Posterior cingulate gyrus (tissue), 11 donors: ENCODE measurements around the gene ACKR3.

Experiments used
- DNase-seq, 10 donors: peaks; one replicate each; pipeline versions ENCODE4 v3.0.0 to v3.0.0-alpha.2; 2020 to 2021; ENCODE audit warnings: mixed read lengths in 3 of 10
- intact Hi-C: fragments of 100-400 bp; cut with DNase I; formaldehyde crosslinking; loops from one replicate; pipeline ENCODE4 v1.15.1; 2023

ACKR3 gene

GRCh38 chr2:236625156-236625690 lies 55.6 kb downstream of the ACKR3 start:
- intact Hi-C loops: no loop called here
- DNase-seq: peak in 1 of 10 donors; percentile 9

GRCh38 chr2:236626391-236627150 lies 56.9 kb downstream of the ACKR3 start:
- intact Hi-C loops: no loop called here
- DNase-seq: peak in 2 of 10 donors; percentile 23 to 33

- peak in 2 of 10 donors; percentile 7 to 49 for DNase-seq
- intact Hi-C loops: no loop called here
These were observed 57.6 kb downstream of the ACKR3 start for GRCh38 chr2:236627193-236627592.

GRCh38 chr2:236627841-236628240 lies 58.2 kb downstream of the ACKR3 start:
- intact Hi-C loops: no loop called here
- DNase-seq: peak in 2 of 10 donors; percentile 14 to 63

GRCh38 chr2:236628256-236628901 lies 58.8 kb downstream of the ACKR3 start:
- intact Hi-C loops: no loop called here
- DNase-seq: peak in 1 of 10 donors; percentile 56

GRCh38 chr2:236628981-236629605 lies 59.5 kb downstream of the ACKR3 start:
- DNase-seq: no peak
- intact Hi-C loops: no loop called here

GRCh38 chr2:236629961-236630872 lies 60.6 kb downstream of the ACKR3 start:
- intact Hi-C loops: no loop called here
- DNase-seq: peak in 2 of 10 donors; percentile 15 to 50

GRCh38 chr2:236631281-236631855 lies 61.7 kb downstream of the ACKR3 start:
- intact Hi-C loops: no loop called here
- peak in 1 of 10 donors; percentile 70 for DNase-seq

- intact Hi-C loops: no loop called here
- peak in 1 of 10 donors; percentile 54 for DNase-seq
These were observed 62.2 kb downstream of the ACKR3 start for GRCh38 chr2:236631856-236632291.
